Measurements from ENCODE around the gene COL1A1.

COL1A1 gene

GRCh38 chr17:50201276-50201854 lies at the start of gene COL1A1:
TSS of gene COL1A1 (minus strand) at chr17:50201631. CDS start at chr17:50201513, 118 bp downstream.
- in situ Hi-C loops (cut with HindIII; ENCODE audit: low sequenced_read_pairs): loop anchor here (5.0 kb wide), 3 partner anchors 66 to 94 kb away; no protein-coding TSS in a partner anchor

GRCh38 chr17:50248255-50248654 lies 46.8 kb upstream of the COL1A1 start:
- in situ Hi-C loops (cut with HindIII; ENCODE audit: low sequenced_read_pairs): no loop called here

- in situ Hi-C loops (cut with HindIII; ENCODE audit: low sequenced_read_pairs): no loop called here
Observed at GRCh38 chr17:50244771-50245170, 43.3 kb upstream of the COL1A1 start.

- in situ Hi-C loops (cut with HindIII; ENCODE audit: low sequenced_read_pairs): no loop called here
Observed at GRCh38 chr17:50241431-50241830, 40.0 kb upstream of the COL1A1 start.

GRCh38 chr17:50240851-50241250 lies 39.4 kb upstream of the COL1A1 start:
- in situ Hi-C loops (cut with HindIII; ENCODE audit: low sequenced_read_pairs): no loop called here

GRCh38 chr17:50239937-50240336 lies 38.5 kb upstream of the COL1A1 start:
- in situ Hi-C loops (cut with HindIII; ENCODE audit: low sequenced_read_pairs): no loop called here

GRCh38 chr17:50238601-50239280 lies 37.3 kb upstream of the COL1A1 start:
- in situ Hi-C loops (cut with HindIII; ENCODE audit: low sequenced_read_pairs): no loop called here

GRCh38 chr17:50237901-50238300 lies 36.5 kb upstream of the COL1A1 start:
- in situ Hi-C loops (cut with HindIII; ENCODE audit: low sequenced_read_pairs): no loop called here

GRCh38 chr17:50234581-50234980 lies 33.1 kb upstream of the COL1A1 start:
- in situ Hi-C loops (cut with HindIII; ENCODE audit: low sequenced_read_pairs): no loop called here

GRCh38 chr17:50225701-50226240 lies 24.3 kb upstream of the COL1A1 start:
- in situ Hi-C loops (cut with HindIII; ENCODE audit: low sequenced_read_pairs): no loop called here

GRCh38 chr17:50222922-50223321 lies 21.5 kb upstream of the COL1A1 start:
- in situ Hi-C loops (cut with HindIII; ENCODE audit: low sequenced_read_pairs): no loop called here

- in situ Hi-C loops (cut with HindIII; ENCODE audit: low sequenced_read_pairs): no loop called here
Observed at GRCh38 chr17:50221864-50222545, 20.6 kb upstream of the COL1A1 start.

GRCh38 chr17:50221266-50221863 lies 19.9 kb upstream of the COL1A1 start:
- in situ Hi-C loops (cut with HindIII; ENCODE audit: low sequenced_read_pairs): no loop called here

- in situ Hi-C loops (cut with HindIII; ENCODE audit: low sequenced_read_pairs): no loop called here
Observed at GRCh38 chr17:50220811-50221210, 19.4 kb upstream of the COL1A1 start.

GRCh38 chr17:50219939-50220465 lies 18.6 kb upstream of the COL1A1 start:
- in situ Hi-C loops (cut with HindIII; ENCODE audit: low sequenced_read_pairs): loop anchor here (5.0 kb wide), 2 partner anchors 32 to 73 kb away; no protein-coding TSS in a partner anchor

- in situ Hi-C loops (cut with HindIII; ENCODE audit: low sequenced_read_pairs): loop anchor here (5.0 kb wide), 2 partner anchors 33 to 72 kb away; no protein-coding TSS in a partner anchor
Observed at GRCh38 chr17:50219342-50219741, 17.9 kb upstream of the COL1A1 start.

- in situ Hi-C loops (cut with HindIII; ENCODE audit: low sequenced_read_pairs): loop anchor here (5.0 kb wide), 2 partner anchors 33 to 72 kb away; no protein-coding TSS in a partner anchor
Observed at GRCh38 chr17:50218771-50219315, 17.4 kb upstream of the COL1A1 start.

GRCh38 chr17:50218071-50218759 lies 16.8 kb upstream of the COL1A1 start:
- in situ Hi-C loops (cut with HindIII; ENCODE audit: low sequenced_read_pairs): loop anchor here (5.0 kb wide), 2 partner anchors 34 to 71 kb away; no protein-coding TSS in a partner anchor

- in situ Hi-C loops (cut with HindIII; ENCODE audit: low sequenced_read_pairs): loop anchor here (5.0 kb wide), 2 partner anchors 35 to 70 kb away; no protein-coding TSS in a partner anchor
Observed at GRCh38 chr17:50217591-50217990, 16.2 kb upstream of the COL1A1 start.

All from endothelial cell of hepatic sinusoid (primary cell).